ENCODE measurements around the gene THAP6.

THAP6 gene

GRCh38 chr4:75567725-75568124, 53.5 kb downstream of the THAP6 start:
- no peaks in the 10 kb centered on the region for H3K36me3 ChIP-seq (ENCODE audit: insufficient read depth, low read length)
- no peak for TF ChIP-seq EZH2phosphoT487 (IDR thresholded peaks at IDR 0.05; ENCODE audit: borderline replicate concordance)
- no peak for TF ChIP-seq CTCF (conservative IDR thresholded peaks at IDR 0.05; ENCODE audit: low read length)
- no peaks in the 10 kb centered on the region for H3F3A ChIP-seq (ENCODE audit: low read depth)
- H4K20me1 ChIP-seq (ENCODE audit: insufficient read depth, low read length, poor library complexity, severe bottlenecking) = no peaks in the 10 kb centered on the region
- no peaks in the 10 kb centered on the region for H3K9me3 ChIP-seq (ENCODE audit: insufficient read depth, low read depth, low read length)
- H3K27me3 ChIP-seq (ENCODE audit: insufficient read depth, low read length, poor library complexity, severe bottlenecking) = no peaks in the 10 kb centered on the region
- H3K9ac ChIP-seq (ENCODE audit: low read depth, low read length, poor library complexity, severe bottlenecking) = no peak overlapping the region
- no peak overlapping the region for H2AFZ ChIP-seq (ENCODE audit: low read length)
- no peaks in the 10 kb centered on the region for H3K79me2 ChIP-seq (ENCODE audit: insufficient read depth, low read length)
- H3K4me1 ChIP-seq (ENCODE audit: insufficient read depth, low read length, poor library complexity, severe bottlenecking) = no peaks in the 10 kb centered on the region
- no peak overlapping the region for H3K4me3 ChIP-seq (ENCODE audit: low read length, poor library complexity, severe bottlenecking)
- H3K4me2 ChIP-seq (ENCODE audit: low read depth, low read length, poor library complexity, severe bottlenecking) = no peak overlapping the region
- H3K9me2 ChIP-seq (replicated peaks; ENCODE audit: low read depth, low read length) = no peaks in the 10 kb centered on the region
